Ectodermal cell (in vitro differentiated cells): ENCODE measurements around the gene FAM228B.
A peak's percentile ranks its signal among the peaks of the same experiment; 100 is the strongest.
"Not testable (repeated sequence)": the region's sequence is repeated elsewhere in the genome, so short reads cannot be mapped to it uniquely, and the experiment has no call there.

Experiments
- H3K27ac ChIP-seq: 2 replicates; pipeline ENCODE4 v1.7.0; 2013; ENCODE audit warnings: mild to moderate bottlenecking, low read depth, low read length; ENCODE audit not compliant: insufficient read depth, poor library complexity, severe bottlenecking
- H3K27me3 ChIP-seq: 2 replicates; pipeline ENCODE4 v1.7.0; 2013; ENCODE audit warnings: mild to moderate bottlenecking, low read length; ENCODE audit not compliant: insufficient read depth, control insufficient read depth, poor library complexity, severe bottlenecking
- H3K36me3 ChIP-seq: one replicate; pipeline ENCODE4 v1.7.0; 2013; ENCODE audit warnings: low read length; ENCODE audit not compliant: control insufficient read depth, insufficient read depth
- H3K4me1 ChIP-seq: one replicate; pipeline ENCODE4 v1.7.0; 2013; ENCODE audit warnings: low read length; ENCODE audit not compliant: control insufficient read depth, insufficient read depth
- H3K4me3 ChIP-seq: 2 replicates; pipeline ENCODE4 v1.7.0; 2013; ENCODE audit warnings: low read depth, low read length, control low read depth; ENCODE audit not compliant: insufficient read depth
- H3K9me3 ChIP-seq: 2 replicates; pipeline ENCODE4 v1.7.0; 2013; ENCODE audit warnings: mild to moderate bottlenecking, low read length, moderate library complexity; ENCODE audit not compliant: control insufficient read depth
- WGBS, 2 experiments: methylation state at CpG; one replicate each; pipeline ENCODE4 v1.1.7; 2013; ENCODE audit warnings: missing lambda C conversion rate in 2 of 2; 5-methylcytosine and 5-hydroxymethylcytosine counted together

The FAM228B gene

DNA sequence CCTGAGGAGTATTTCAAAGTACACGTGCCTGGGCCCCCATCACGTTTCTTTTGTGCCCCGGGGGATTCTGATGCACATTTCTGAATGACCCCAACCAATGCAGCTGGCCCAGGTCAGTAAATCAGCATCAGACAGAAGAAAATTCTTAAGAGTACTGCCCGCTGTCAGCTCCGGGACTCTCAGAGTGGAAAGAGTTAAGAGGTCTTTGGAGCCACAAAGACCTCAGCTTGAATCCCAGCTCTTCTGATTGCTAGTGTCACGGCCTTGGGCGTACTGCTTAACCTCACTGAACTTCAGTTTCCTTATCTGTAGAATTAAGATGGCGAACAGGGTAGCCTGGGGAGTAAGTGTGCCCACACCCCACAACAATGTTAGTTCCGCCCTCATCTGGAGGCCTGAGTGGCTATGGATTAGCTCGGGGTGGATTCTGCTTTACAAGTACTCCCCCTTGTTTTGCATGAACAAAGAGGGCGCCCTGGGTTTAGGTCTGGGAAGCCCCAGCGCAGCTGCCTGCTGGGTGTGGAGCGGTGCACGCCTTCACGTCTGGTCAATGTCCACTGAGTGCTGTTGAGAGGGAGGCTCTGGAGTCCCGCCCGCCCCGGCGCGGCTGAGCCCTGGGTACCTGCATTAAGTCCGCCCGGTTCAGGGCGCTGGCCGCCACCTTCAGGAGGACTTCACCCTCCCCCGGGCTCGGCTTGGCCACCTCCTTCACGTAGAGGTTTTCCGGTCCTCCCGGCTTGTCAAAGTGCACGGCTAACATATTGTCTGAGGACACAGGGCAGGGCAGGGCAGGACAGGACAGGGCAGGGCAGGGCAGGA lies 39.5 kb upstream of the FAM228B start:
- Histone ChIP-seq H3K27me3 (no peaks in the 10 kb centered on the region), H3K27ac (peak overlapping the region; percentile 100), H3K9me3 (no peaks in the 10 kb centered on the region), H3K4me3 (peak overlapping the region; percentile 52), H3K36me3 (peaks cover 15% of the 10 kb centered on the region), H3K4me1 (peaks cover 14% of the 10 kb centered on the region)
- WGBS, 2 experiments, result 6% methylated on average over 30 of the region's 30 CpGs

DNA sequence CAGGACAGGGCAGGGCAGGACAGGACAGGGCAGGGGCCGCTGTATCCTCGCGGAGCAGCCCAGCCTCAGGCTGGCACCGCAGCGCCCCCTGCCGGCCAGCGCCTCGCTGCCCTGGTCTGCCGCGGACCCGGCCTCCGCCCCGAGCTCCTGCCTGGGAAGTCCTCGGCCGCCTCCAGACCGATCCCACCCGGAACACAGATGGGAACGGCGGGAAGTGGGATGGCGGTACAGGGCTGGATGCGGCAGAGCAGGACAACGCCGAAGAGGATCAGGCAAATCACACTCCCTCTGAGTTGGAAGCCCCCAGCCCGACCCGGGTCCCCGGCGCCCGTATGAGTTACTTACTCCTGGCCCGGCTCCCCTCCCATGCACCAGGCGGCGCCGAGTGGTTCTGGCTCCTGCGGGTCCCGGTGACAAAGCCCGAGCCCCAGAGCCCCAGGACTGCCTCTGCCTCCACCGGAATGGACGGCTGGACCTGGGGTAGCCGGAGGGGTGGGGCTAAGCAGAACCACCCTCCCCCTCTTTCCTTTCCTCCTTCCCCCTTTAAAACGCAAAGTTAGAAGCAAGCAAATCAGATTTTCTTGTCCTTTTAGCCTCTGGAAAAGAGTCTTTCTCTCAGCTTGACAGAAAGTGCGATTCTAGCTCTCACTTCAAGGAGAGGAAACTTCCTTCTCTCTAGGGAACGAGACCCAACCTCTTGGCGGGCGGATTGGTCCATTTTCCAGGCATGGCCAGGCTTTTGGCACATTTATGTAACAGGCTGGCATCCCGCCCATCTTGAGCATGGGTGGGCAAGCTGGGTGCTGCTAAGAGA lies 38.7 kb upstream of the FAM228B start, which contains the start of gene TP53I3:
Gene TP53I3 (minus strand): TSS at position 449 of the 814 bp plus-strand sequence. CDS start 508 bp downstream, outside the sequence.
- no peaks in the 10 kb centered on the region for H3K9me3 ChIP-seq
- H3K27ac ChIP-seq, result peak within 1 kb of the TSS; percentile 100
- peaks cover 14% of the 10 kb centered on the region for H3K4me1 ChIP-seq
- peak within 1 kb of the TSS; percentile 52 for H3K4me3 ChIP-seq
- WGBS, 2 experiments, result 1 to 2% methylated on average over 44 of the region's 44 CpGs
- H3K27me3 ChIP-seq, result no peaks in the 10 kb centered on the region
- peaks cover 15% of the 10 kb centered on the region for H3K36me3 ChIP-seq

DNA sequence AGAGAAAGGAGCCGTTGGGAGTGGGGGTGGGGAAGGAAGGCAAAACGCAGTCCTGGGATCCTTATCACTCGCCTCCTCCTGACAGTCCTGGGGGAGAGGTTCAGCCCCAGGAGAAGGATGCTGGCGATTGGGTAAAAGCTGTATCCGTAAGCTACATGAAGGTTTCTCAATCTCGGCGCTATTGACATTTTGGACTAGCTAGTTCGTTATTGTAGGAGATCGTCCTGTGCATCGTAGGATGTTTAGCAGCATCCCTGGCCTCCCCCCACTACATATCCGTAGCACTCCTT lies 38.1 kb upstream of the FAM228B start:
- Histone ChIP-seq H3K4me3 (peak overlapping the region; percentile 52), H3K9me3 (no peaks in the 10 kb centered on the region), H3K36me3 (peaks cover 15% of the 10 kb centered on the region), H3K27me3 (no peaks in the 10 kb centered on the region), H3K4me1 (peaks cover 14% of the 10 kb centered on the region), H3K27ac (peak overlapping the region; percentile 100)
- WGBS, 2 experiments, result 53 to 55% methylated on average over 11 of the region's 11 CpGs

DNA sequence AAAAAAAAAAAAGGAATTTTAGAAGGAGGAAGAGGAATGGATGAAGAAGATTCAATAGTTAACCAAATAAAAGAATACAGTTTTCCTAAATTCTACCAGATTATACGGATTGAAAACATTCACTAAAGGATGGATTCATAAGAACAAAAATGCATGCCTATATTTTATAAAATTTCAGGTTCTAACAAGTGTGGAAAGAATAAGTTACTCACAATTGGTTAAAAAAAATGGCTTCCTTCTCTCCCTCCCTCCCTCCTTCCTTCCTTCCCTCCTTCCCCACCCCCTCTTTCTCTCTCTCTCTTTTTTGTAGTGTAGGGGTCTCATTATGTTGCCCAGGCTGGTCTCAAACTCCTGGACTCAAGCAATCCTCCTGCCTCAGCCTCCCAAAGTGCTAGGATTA lies 37.0 kb upstream of the FAM228B start:
- no peak overlapping the region for H3K4me3 ChIP-seq
- H3K27ac ChIP-seq, result no peak overlapping the region
- WGBS, 2 experiments, result 80% methylated on average over 1 of the region's 1 CpG; no CpG with 5 or more reads in 1 of the 2 experiments
- no peaks in the 10 kb centered on the region for H3K27me3 ChIP-seq
- no peaks in the 10 kb centered on the region for H3K9me3 ChIP-seq
- peaks cover 8% of the 10 kb centered on the region for H3K36me3 ChIP-seq
- H3K4me1 ChIP-seq, result peaks cover 14% of the 10 kb centered on the region

DNA sequence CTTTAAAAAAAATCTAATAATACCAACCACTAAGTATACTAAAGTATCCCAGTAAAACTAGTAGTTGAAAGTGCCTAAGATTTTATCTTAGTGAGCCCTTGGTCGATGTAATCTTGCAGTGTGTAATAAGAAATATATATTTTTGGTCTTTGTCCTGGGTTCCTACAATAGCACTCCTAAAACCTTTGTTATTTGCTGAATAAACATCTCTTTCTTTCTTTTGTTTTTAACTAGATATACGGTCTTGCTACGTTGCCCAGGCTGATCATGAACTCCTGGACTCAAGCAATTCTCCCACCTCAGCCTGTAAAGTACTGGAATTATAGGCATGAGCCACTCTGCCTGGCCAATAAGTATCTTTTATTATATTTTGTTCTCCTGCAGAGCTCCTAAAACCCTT lies 36.2 kb upstream of the FAM228B start:
- Histone ChIP-seq H3K27ac (no peak overlapping the region), H3K4me3 (no peak overlapping the region), H3K4me1 (peaks cover 14% of the 10 kb centered on the region), H3K36me3 (peaks cover 7% of the 10 kb centered on the region), H3K27me3 (no peaks in the 10 kb centered on the region), H3K9me3 (no peaks in the 10 kb centered on the region)
- 88 to 91% methylated on average over 2 of the region's 3 CpGs for WGBS, 2 experiments

DNA sequence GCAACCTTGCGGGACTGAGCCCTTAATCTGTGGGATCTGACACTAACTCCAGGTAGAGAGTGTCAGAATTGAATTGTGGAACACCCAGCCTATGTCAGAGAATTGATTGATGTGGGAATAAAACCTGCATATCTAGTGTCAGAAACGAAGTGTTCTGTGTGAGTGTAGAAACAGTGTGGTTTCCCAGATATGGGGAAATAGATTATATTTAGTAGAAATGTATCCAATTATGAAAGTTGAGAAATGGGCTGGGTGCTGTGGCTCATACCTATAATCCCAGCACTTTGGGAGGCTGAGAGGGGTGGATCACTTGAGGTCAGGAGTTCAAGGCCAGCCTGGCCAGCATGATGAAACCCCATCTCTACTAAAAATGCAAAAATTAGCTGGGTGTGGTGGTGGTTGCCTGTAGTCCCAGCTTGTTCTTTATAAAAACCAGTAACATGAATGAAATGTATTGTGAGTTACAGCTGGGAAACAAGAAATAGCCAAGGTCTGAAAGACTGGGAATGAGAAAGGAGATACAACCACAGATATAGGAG lies 34.4 kb upstream of the FAM228B start:
- peaks cover 4% of the 10 kb centered on the region for H3K4me1 ChIP-seq
- no peaks in the 10 kb centered on the region for H3K36me3 ChIP-seq
- H3K4me3 ChIP-seq, result no peak overlapping the region
- 91 to 95% methylated on average over 2 of the region's 2 CpGs for WGBS, 2 experiments
- no peaks in the 10 kb centered on the region for H3K9me3 ChIP-seq
- H3K27me3 ChIP-seq, result no peaks in the 10 kb centered on the region
- H3K27ac ChIP-seq, result no peak overlapping the region

DNA sequence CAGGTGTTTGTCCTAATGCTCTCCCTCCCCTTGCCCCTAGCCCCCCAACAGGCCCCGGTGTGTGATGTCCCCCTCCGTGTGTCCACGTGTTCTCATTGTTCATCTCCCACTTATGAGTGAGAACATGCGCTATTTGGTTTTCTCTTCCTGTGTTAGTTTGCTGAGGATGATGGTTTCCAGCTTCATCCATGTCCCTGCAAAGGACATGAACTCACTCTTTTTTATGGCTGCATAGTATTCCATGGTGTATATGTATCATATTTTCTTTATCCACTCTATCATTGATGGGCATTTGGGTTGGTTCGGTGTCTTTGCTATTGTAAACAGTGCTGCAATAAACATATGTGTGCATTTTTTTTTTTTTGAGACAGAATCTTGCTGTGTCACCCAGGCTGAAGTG lies 30.0 kb upstream of the FAM228B start:
- H3K4me1 ChIP-seq, H3K27me3 ChIP-seq, H3K9me3 ChIP-seq, H3K36me3 ChIP-seq, H3K27ac ChIP-seq, H3K4me3 ChIP-seq: not testable (repeated sequence)
- 89 to 93% methylated on average over 5 of the region's 5 CpGs for WGBS, 2 experiments

DNA sequence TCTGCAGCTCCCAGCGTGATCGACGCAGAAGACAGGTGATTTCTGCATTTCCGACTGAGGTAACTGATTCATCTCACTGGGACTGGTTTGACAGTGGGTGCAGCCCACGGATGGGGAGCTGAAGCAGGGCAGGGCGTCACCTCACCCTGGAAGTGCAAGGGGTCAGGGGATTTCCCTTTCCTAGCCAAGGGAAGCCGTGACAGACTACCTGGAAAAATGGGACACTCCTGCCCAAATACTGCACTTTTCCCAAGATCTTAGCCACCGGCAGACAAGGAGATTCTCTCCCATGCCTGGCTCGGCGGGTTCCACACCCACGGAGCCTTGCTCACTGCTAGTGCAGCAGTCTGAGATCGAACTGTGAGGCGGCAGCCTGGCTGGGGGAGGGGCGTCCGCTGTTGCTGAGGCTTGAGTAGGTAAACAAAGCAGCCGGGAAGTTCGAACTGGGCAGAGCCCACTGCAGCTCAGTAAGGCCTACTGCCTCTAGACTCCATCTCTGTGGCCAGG lies 28.0 kb upstream of the FAM228B start:
- H3K36me3 ChIP-seq, H3K27me3 ChIP-seq, H3K4me1 ChIP-seq, H3K9me3 ChIP-seq, H3K27ac ChIP-seq, H3K4me3 ChIP-seq: not testable (repeated sequence)
- WGBS, 2 experiments, result 59 to 61% methylated on average over 17 of the region's 17 CpGs

DNA sequence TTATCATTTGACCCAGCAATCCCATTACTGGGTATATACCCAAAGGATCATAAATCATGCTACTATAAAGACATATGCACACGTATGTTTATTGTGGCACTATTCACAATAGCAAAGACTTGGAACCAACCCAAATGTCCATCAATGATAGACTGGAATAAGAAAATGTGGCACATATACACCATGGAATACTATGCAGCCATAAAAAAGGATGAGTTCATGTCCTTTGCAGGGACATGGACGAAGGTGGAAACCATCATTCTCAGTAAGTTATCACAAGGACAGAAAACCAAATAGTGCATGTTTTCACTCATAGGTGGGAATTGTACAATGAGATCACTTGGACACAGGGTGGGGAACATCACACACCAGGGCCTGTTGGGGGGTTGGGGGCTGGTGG lies 22.5 kb upstream of the FAM228B start:
- not testable (repeated sequence) for H3K27me3 ChIP-seq, H3K4me1 ChIP-seq, H3K4me3 ChIP-seq, H3K27ac ChIP-seq, H3K36me3 ChIP-seq, H3K9me3 ChIP-seq
- WGBS, 2 experiments, result 94 to 100% methylated on average over 2 of the region's 2 CpGs

DNA sequence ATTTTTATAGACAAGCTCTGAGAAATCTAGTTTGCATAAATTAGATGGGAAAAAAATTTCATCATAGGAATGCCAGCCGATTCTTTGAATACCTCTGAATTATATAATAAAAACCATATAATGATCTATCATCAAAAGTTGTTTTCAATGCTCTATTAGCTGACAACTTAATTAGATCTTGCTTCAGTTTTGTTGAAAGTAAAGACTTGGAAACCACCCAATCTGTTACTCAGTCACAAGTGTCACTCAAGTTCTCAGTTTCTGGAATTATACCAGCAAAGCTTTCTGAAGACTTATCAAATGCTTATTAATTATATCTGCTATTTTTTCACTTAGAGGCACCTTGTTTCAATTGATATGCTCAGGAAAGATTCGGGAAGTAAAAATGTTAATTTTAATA lies 21.3 kb upstream of the FAM228B start:
- no peak overlapping the region for H3K27ac ChIP-seq
- no peaks in the 10 kb centered on the region for H3K27me3 ChIP-seq
- H3K36me3 ChIP-seq, result no peaks in the 10 kb centered on the region
- 100% methylated on average over 1 of the region's 2 CpGs; no CpG with 5 or more reads in 1 of the 2 experiments for WGBS, 2 experiments
- H3K4me3 ChIP-seq, result no peak overlapping the region
- H3K4me1 ChIP-seq, result no peaks in the 10 kb centered on the region
- H3K9me3 ChIP-seq, result no peaks in the 10 kb centered on the region
